ENCODE measurements around the gene LRRC75A.
A peak's percentile ranks its signal among the peaks of the same experiment; 100 is the strongest.
"Not testable (repeated sequence)": the region's sequence is repeated elsewhere in the genome, so short reads cannot be mapped to it uniquely, and the experiment has no call there.

The LRRC75A gene

GRCh38 chr17:16428098-16428882, 63.7 kb downstream of the LRRC75A start:
- DNase-seq = peak; percentile 79

- no peak for DNase-seq
These were observed 65.0 kb downstream of the LRRC75A start for GRCh38 chr17:16427020-16427419.

- DNase-seq = no peak
These were observed 66.0 kb downstream of the LRRC75A start for GRCh38 chr17:16425698-16426659.

GRCh38 chr17:16425202-16425601, 66.8 kb downstream of the LRRC75A start:
- DNase-seq = no peak

- DNase-seq = no peak
These were observed 68.6 kb downstream of the LRRC75A start for GRCh38 chr17:16423226-16423872.

GRCh38 chr17:16422416-16422815, 69.6 kb downstream of the LRRC75A start:
- DNase-seq = no peak

- peak; percentile 79 for DNase-seq
These were observed 72.1 kb downstream of the LRRC75A start for GRCh38 chr17:16419929-16420271.

- DNase-seq = peak; percentile 79
These were observed 72.7 kb downstream of the LRRC75A start for GRCh38 chr17:16419074-16419928.

- DNase-seq = no peak
These were observed 73.3 kb downstream of the LRRC75A start for GRCh38 chr17:16418685-16419068.

GRCh38 chr17:16417896-16418684, 73.9 kb downstream of the LRRC75A start:
- DNase-seq = no peak

- no peak for DNase-seq
These were observed 74.6 kb downstream of the LRRC75A start for GRCh38 chr17:16417399-16417798.

GRCh38 chr17:16415031-16415924, 76.7 kb downstream of the LRRC75A start, which contains the start of gene TRPV2:
TSS of gene TRPV2 (plus strand) at chr17:16415571. CDS start at chr17:16417669, 2,098 bp downstream.
- peak; percentile 78 for DNase-seq

- DNase-seq = no peak
These were observed 83.9 kb downstream of the LRRC75A start for GRCh38 chr17:16407911-16408588.

- DNase-seq = no peak
These were observed 85.0 kb downstream of the LRRC75A start for GRCh38 chr17:16406742-16407674.

- DNase-seq = not testable (repeated sequence)
These were observed 88.1 kb downstream of the LRRC75A start for GRCh38 chr17:16403847-16404246.

- no peak for DNase-seq
These were observed 93.4 kb downstream of the LRRC75A start for GRCh38 chr17:16398270-16399267.

GRCh38 chr17:16396693-16397092, 95.3 kb downstream of the LRRC75A start:
- not testable (repeated sequence) for DNase-seq
